Medulla oblongata (tissue), 1 donor: ENCODE results near the gene CCDC134.
"Not testable (repeated sequence)": the region's sequence is repeated elsewhere in the genome, so short reads cannot be mapped to it uniquely, and the experiment has no call there.

Experiments used
- DNase-seq: peaks from one replicate; pipeline ENCODE4 v3.0.0-alpha.2; 2015; ENCODE audit errors: extremely low spot score

The CCDC134 gene

GRCh38 chr22:41822317-41823057, 22.0 kb downstream of the CCDC134 start:
- peak; percentile 70 for DNase-seq

GRCh38 chr22:41823797-41824196, 23.3 kb downstream of the CCDC134 start:
- DNase-seq: no peak

- no peak for DNase-seq
Measured at GRCh38 chr22:41825376-41825775, 24.9 kb downstream of the CCDC134 start.

- no peak for DNase-seq
Measured at GRCh38 chr22:41826021-41826420, 25.5 kb downstream of the CCDC134 start.

- DNase-seq: no peak
Measured at GRCh38 chr22:41826430-41827383, 26.2 kb downstream of the CCDC134 start.

- DNase-seq: peak; percentile 31
Measured at GRCh38 chr22:41827671-41828070, 27.2 kb downstream of the CCDC134 start.

GRCh38 chr22:41828516-41828915, 28.0 kb downstream of the CCDC134 start:
- DNase-seq: no peak

GRCh38 chr22:41830174-41830573, 29.7 kb downstream of the CCDC134 start:
- DNase-seq: no peak

- peak; percentile 45 for DNase-seq
Measured at GRCh38 chr22:41831383-41831782, 30.9 kb downstream of the CCDC134 start.

GRCh38 chr22:41831828-41832552, 31.5 kb downstream of the CCDC134 start:
- DNase-seq: no peak

- DNase-seq: peak; percentile 99
Measured at GRCh38 chr22:41832553-41833368, 32.3 kb downstream of the CCDC134 start, which contains the start of gene SREBF2. Gene SREBF2 (plus strand): TSS chr22:41833105. CDS start chr22:41833271, 166 bp downstream.

GRCh38 chr22:41833369-41834004, 33.0 kb downstream of the CCDC134 start:
- DNase-seq: peak; percentile 48

GRCh38 chr22:41834005-41834944, 33.8 kb downstream of the CCDC134 start:
- DNase-seq: peak; percentile 40

GRCh38 chr22:41835462-41835861, 35.0 kb downstream of the CCDC134 start:
- not testable (repeated sequence) for DNase-seq

- DNase-seq: no peak
Measured at GRCh38 chr22:41836551-41836950, 36.1 kb downstream of the CCDC134 start.

GRCh38 chr22:41838842-41839618, 38.6 kb downstream of the CCDC134 start:
- DNase-seq: no peak

GRCh38 chr22:41840216-41840615, 39.7 kb downstream of the CCDC134 start:
- DNase-seq: no peak

GRCh38 chr22:41841085-41841712, 40.7 kb downstream of the CCDC134 start:
- no peak for DNase-seq
